Keratinocyte (primary cell): ENCODE data around the gene HOXC12. TPM values are rescaled to one million over a fixed set of nuclear protein-coding genes. Genes with fewer than 3 reads are reported as not detected.

Source experiments
- DNase-seq: peaks from one replicate; pipeline ENCODE4 v3.0.0-alpha.2; 2011; ENCODE audit warnings: low read depth, missing footprints, low spot score
- FAIRE-seq: peaks from 2 replicates; lab custom pipeline; 2011; peaks lifted over from hg19 to GRCh38; lab: Jason Lieb, UNC
- H2AFZ ChIP-seq: 2 replicates; pipeline ENCODE4 v1.6.0; 2012; ENCODE audit warnings: low read length, control low read depth, inconsistent platforms; ENCODE audit not compliant: control insufficient read depth
- H3K27ac ChIP-seq: 2 replicates; pipeline ENCODE4 v1.5.1; 2011; ENCODE audit warnings: low read length; ENCODE audit not compliant: control insufficient read depth, insufficient read depth
- H3K27me3 ChIP-seq: 3 replicates; pipeline ENCODE4 v1.6.0; 2011; ENCODE audit warnings: low read length; ENCODE audit not compliant: control insufficient read depth, insufficient read depth; ENCODE audit errors: extremely low read depth
- H3K36me3 ChIP-seq, 2 experiments: 2 replicates in 1 of 2; 3 replicates in 1 of 2; pipeline ENCODE4 v1.5.1; 2011; ENCODE audit warnings: low read length in 2 of 2, mild to moderate bottlenecking in 1 of 2; ENCODE audit not compliant: control insufficient read depth in 2 of 2, insufficient read depth in 2 of 2; ENCODE audit errors: extremely low read depth in 1 of 2
- H3K4me1 ChIP-seq: 3 replicates; pipeline ENCODE4 v1.5.1; 2011; ENCODE audit warnings: low read length; ENCODE audit not compliant: control insufficient read depth, insufficient read depth; ENCODE audit errors: extremely low read depth
- H3K4me2 ChIP-seq: 3 replicates; pipeline ENCODE4 v1.6.0; 2011; ENCODE audit warnings: low read depth, low read length; ENCODE audit not compliant: control insufficient read depth, insufficient read depth; ENCODE audit errors: extremely low read depth
- H3K4me3 ChIP-seq, 3 experiments: fragments of 200-600 bp in 1 of 3; sonication (generic) in 1 of 3; 2 replicates in 2 of 3; 3 replicates in 1 of 3; pipeline ENCODE4 v1.5.1; 2011 to 2016; ENCODE audit warnings: low read length in 3 of 3, mild to moderate bottlenecking in 3 of 3, control low read depth in 2 of 3, inconsistent platforms in 1 of 3, low read depth in 1 of 3, mixed read lengths in 1 of 3, mixed run types in 1 of 3, moderate library complexity in 1 of 3; ENCODE audit not compliant: control insufficient read depth in 2 of 3, insufficient read depth in 2 of 3; ENCODE audit errors: extremely low read depth in 1 of 3
- H3K79me2 ChIP-seq: 2 replicates; pipeline ENCODE4 v1.6.0; 2012; ENCODE audit warnings: low read length; ENCODE audit not compliant: control insufficient read depth, insufficient read depth
- H3K9ac ChIP-seq: 3 replicates; pipeline ENCODE4 v1.6.0; 2011; ENCODE audit warnings: low read length; ENCODE audit not compliant: control insufficient read depth, insufficient read depth; ENCODE audit errors: extremely low read depth
- H3K9me1 ChIP-seq: 3 replicates; pipeline ENCODE4 v1.6.0; 2011; ENCODE audit warnings: low read length; ENCODE audit not compliant: control insufficient read depth, insufficient read depth; ENCODE audit errors: extremely low read depth
- H3K9me3 ChIP-seq: 2 replicates; pipeline ENCODE4 v1.5.1; 2012; ENCODE audit warnings: low read depth, low read length; ENCODE audit not compliant: control insufficient read depth
- H4K20me1 ChIP-seq: 3 replicates; pipeline ENCODE4 v1.6.0; 2011; ENCODE audit warnings: low read length; ENCODE audit not compliant: control insufficient read depth, insufficient read depth; ENCODE audit errors: extremely low read depth
- CTCF ChIP-seq, 3 experiments: IDR thresholded peaks in 1 of 3; conservative IDR thresholded peaks in 1 of 3; optimal IDR thresholded peaks in 1 of 3; 2 replicates in 2 of 3; 3 replicates in 1 of 3; pipeline versions ENCODE3 to v1.5.1; 2011; ENCODE audit warnings: low read length in 3 of 3, mild to moderate bottlenecking in 3 of 3, moderate library complexity in 2 of 3, control low read depth in 1 of 3, inconsistent platforms in 1 of 3; ENCODE audit not compliant: insufficient read depth in 2 of 3; ENCODE audit errors: extremely low read depth in 1 of 3
- EZH2 ChIP-seq: IDR thresholded peaks from one replicate; pipeline ENCODE4 v1.6.1; 2012; ENCODE audit warnings: inconsistent platforms, mild to moderate bottlenecking, low read length, moderate library complexity
- dilution Hi-C: fragments of 300-500 bp; cut with MboI; formaldehyde crosslinking; loops from one replicate; pipeline ENCODE4 v1.7.0; 2020; ENCODE audit warnings: low sequenced_read_pairs; ENCODE audit not compliant: extremely low pct_ligation_motif_present
- polyA plus RNA-seq, 5 experiments: library from polyadenylated mRNA; depleted of rRNA in 3 of 5; stranded (reverse) in 3 of 5; stranded (forward) in 1 of 5; unstranded in 1 of 5; fragments of >200 nt; gene quantifications; 1 replicate in 1 of 5; 2 replicates in 3 of 5; 3 replicates in 1 of 5; pipeline versions ENCODE4 v1.2.1 to v1.2.3, GENCODE V29; 2011 to 2012; ENCODE audit warnings: missing spikeins in 2 of 5, low read depth in 1 of 5, low replicate concordance in 1 of 5

Gene HOXC12
- polyA plus RNA-seq, 1 donor (not counting 4 experiments of a cell fraction or from before 2014, with no cell fraction given), result 0.47 TPM

- no peak for DNase-seq
- Histone ChIP-seq H3K27ac (no peak overlapping the region), H3K4me3 (no peak overlapping the region), H2AFZ (no peak overlapping the region), H3K9me1 (no peaks in the 10 kb centered on the region), H3K36me3 (no peaks in the 10 kb centered on the region), H4K20me1 (no peaks in the 10 kb centered on the region), H3K9ac (no peak overlapping the region), H3K79me2 (no peaks in the 10 kb centered on the region), H3K4me1 (no peaks in the 10 kb centered on the region), H3K27me3 (peaks cover 84% of the 10 kb centered on the region), H3K4me2 (no peak overlapping the region), H3K9me3 (no peaks in the 10 kb centered on the region)
- no peak for FAIRE-seq
- dilution Hi-C loops, result loop anchor here (25.0 kb wide), 1 partner anchor 167 kb away; the partner anchor contains the start of gene CISTR
- TF ChIP-seq EZH2, result no peak
- no peak for TF ChIP-seq CTCF (optimal IDR thresholded peaks at IDR 0.05 in 1 of 3, IDR thresholded peaks at IDR 0.05 in 1 of 3, conservative IDR thresholded peaks at IDR 0.05 in 1 of 3; ENCODE audit: extremely low read depth in 1 of 3, insufficient read depth in 2 of 3, low read length in 3 of 3)
These were observed 25.2 kb upstream of the HOXC12 start for GRCh38 chr12:53929527-53929926.

- no peaks in the 10 kb centered on the region for H3K9me3 ChIP-seq
- dilution Hi-C loops, result loop anchor here (25.0 kb wide), 1 partner anchor 168 kb away; the partner anchor contains the start of gene CISTR
- no peak for FAIRE-seq
- H3K4me3 ChIP-seq, result no peak overlapping the region
- no peak for TF ChIP-seq CTCF (optimal IDR thresholded peaks at IDR 0.05 in 1 of 3, IDR thresholded peaks at IDR 0.05 in 1 of 3, conservative IDR thresholded peaks at IDR 0.05 in 1 of 3; ENCODE audit: extremely low read depth in 1 of 3, insufficient read depth in 2 of 3, low read length in 3 of 3)
- peak; percentile 26 for TF ChIP-seq EZH2
- H3K9me1 ChIP-seq, result no peaks in the 10 kb centered on the region
- H3K27me3 ChIP-seq, result peaks cover 91% of the 10 kb centered on the region
- H2AFZ ChIP-seq, result no peak overlapping the region
- H3K36me3 ChIP-seq, result no peaks in the 10 kb centered on the region
- H3K9ac ChIP-seq, result no peak overlapping the region
- H3K79me2 ChIP-seq, result no peaks in the 10 kb centered on the region
- no peaks in the 10 kb centered on the region for H4K20me1 ChIP-seq
- no peak overlapping the region for H3K4me2 ChIP-seq
- no peak for DNase-seq
- H3K27ac ChIP-seq, result no peak overlapping the region
- H3K4me1 ChIP-seq, result no peaks in the 10 kb centered on the region
These were observed 24.0 kb upstream of the HOXC12 start for GRCh38 chr12:53930591-53931255.
